Muscle of arm (tissue), 12 donors: Measurements from ENCODE around the gene FYCO1. TPM values are rescaled to one million over a fixed set of nuclear protein-coding genes. Genes with fewer than 3 reads are reported as not detected.
A peak's percentile ranks its signal among the peaks of the same experiment; 100 is the strongest.

Experiments used
- DNase-seq: peaks from one replicate; pipeline ENCODE4 v3.0.0-alpha.2; 2013
- polyA plus RNA-seq, 12 donors: library from polyadenylated mRNA; unstranded; fragments of 120-200 nt; gene quantifications; one replicate each; pipeline ENCODE4 v1.2.1, GENCODE V29; 2013; ENCODE audit not compliant: insufficient read length in 12 of 12

Gene FYCO1
- polyA plus RNA-seq, 12 donors: 20.9 to 44.6 (median 29.6) TPM; not detected in 1

GRCh38 chr3:45946307-45946706 lies 49.3 kb downstream of the FYCO1 start:
- no peak for DNase-seq

- DNase-seq: no peak
Observed at GRCh38 chr3:45944830-45945620, 50.6 kb downstream of the FYCO1 start.

- DNase-seq: no peak
Observed at GRCh38 chr3:45943207-45943846, 52.3 kb downstream of the FYCO1 start, which contains the start of gene CXCR6. TSS of gene CXCR6 (plus strand) at chr3:45943464. CDS start at chr3:45946482, 3,018 bp downstream.

GRCh38 chr3:45942051-45942825 lies 53.4 kb downstream of the FYCO1 start:
- no peak for DNase-seq

DNA sequence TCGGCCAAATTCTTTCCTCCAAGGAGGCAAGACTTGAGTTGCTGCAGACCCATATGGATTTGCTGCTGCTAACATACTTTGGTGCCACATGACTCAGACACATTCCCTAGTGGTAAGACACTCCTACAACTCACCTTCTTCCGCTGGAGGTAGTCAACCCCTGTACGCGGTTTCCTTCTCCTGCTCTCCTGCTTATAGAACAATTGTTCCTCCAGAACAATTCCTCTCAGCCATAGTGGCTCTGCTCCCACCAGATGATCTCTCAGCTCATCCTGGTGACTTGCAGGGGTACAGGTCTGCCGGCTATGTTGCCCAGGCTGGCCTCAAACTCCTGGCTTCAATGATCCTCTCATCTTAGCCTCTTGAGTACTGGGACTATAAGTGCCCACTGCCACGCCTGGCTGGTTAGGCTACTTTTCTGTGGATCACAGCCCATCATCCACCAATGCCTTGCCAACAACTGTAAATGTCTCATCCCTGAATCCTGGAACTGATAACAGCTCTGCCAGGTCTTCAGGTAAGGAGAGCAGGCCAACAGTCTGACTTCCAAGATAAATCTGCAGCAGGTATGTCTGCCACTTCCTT lies 54.8 kb downstream of the FYCO1 start:
- DNase-seq: no peak

- DNase-seq: no peak
Observed at GRCh38 chr3:45940004-45940780, 55.4 kb downstream of the FYCO1 start.

GRCh38 chr3:45939341-45939771 lies 56.3 kb downstream of the FYCO1 start:
- no peak for DNase-seq

DNA sequence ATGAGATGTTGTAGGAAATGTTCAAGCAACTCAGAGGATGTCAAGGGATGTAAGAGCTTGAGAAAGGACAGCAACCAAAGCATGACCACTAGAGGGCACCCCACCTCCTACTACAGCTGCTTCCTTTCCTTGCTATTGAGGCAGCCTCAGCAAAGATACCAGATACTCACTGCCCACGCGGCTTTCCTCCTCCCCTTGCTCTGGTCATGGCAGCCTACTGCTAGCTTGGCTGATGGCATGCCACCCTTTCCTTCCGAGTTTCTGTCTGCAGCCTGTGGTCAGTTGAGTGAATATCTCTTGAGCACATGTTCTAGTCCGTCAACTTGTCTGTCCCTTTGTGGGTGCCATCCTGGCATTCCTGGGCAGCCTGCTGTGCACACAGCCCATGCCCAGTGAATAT lies 56.8 kb downstream of the FYCO1 start:
- peak; percentile 91 for DNase-seq

DNA sequence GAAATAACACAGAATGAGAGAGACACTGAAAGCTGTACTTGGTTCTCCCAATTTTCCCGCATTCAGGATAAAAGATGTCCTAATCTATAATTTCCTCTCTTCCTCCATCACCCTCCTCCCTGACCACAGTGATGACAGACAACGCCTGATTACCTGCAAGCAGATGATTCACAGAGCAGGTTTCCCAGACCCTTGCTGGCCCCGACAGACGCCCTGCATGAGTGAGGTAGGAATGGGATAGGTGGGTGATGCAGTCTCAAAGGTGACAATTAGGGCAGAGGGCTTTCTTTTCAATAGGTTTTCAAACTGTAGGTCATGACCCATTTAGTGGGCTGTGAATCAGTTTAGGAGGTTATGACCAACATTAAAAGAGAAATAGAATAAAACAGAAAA lies 57.6 kb downstream of the FYCO1 start:
- no peak for DNase-seq

- DNase-seq: no peak
Observed at GRCh38 chr3:45937206-45938042, 58.2 kb downstream of the FYCO1 start.

DNA sequence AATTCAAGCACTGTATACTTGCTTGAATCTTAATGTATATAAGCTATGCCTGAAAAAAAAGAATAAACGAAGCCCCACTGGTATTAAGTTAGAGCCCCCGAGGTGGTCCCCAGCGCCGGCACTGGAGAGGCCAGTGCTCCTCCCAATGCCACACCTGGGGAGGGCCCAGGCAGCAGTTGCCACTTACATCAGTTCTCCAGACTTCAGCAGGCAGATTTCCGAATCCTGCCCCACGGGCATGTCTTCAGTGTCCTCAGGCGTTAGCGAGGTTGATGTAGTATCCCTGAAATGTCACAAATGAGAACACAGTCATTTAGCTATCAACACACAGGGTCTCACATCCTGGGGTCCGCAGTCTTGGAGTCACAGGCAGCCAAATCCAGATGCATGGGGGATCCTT lies 59.4 kb downstream of the FYCO1 start:
- no peak for DNase-seq

GRCh38 chr3:45933591-45933990 lies 62.0 kb downstream of the FYCO1 start:
- no peak for DNase-seq

DNA sequence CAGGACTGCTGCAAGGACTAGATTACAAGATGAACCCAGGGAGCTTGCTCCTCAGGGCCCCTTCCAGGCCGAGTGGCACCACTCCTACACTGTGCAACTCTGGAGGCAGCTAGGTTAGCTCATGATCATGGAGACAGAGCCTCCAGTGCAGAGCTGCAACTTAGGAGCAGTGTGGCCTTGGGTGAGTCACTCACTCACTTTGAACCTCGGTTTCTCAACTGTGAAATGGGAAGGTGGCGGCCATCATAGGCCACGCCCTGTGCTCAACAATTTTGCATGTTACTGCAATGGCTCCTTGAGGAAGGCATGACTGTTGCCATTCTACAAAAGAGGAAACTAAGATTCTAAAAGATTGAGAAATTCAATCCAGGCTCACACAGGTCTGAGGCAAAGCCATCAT lies 63.5 kb downstream of the FYCO1 start:
- DNase-seq: no peak

DNA sequence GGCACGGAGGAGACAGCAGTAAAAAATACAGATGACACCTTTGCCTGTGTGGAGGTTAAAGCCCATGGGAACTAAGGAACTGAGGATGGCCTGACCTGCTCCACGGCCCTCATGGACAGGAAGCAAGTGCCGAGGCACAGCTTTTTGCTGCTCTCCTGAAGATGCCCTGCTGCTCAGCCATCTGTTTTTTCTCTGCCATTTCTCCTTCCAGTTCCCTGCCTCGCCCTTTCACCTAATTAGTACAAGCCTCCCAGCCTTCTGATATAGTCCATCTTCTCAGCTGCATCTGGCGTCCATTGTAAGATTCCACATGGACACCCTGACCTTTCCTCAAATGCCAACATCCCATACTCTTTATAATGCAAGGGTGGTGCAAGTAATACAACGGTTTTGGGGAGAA lies 64.1 kb downstream of the FYCO1 start:
- no peak for DNase-seq

- DNase-seq: no peak
Observed at GRCh38 chr3:45929042-45929679, 66.5 kb downstream of the FYCO1 start.

DNA sequence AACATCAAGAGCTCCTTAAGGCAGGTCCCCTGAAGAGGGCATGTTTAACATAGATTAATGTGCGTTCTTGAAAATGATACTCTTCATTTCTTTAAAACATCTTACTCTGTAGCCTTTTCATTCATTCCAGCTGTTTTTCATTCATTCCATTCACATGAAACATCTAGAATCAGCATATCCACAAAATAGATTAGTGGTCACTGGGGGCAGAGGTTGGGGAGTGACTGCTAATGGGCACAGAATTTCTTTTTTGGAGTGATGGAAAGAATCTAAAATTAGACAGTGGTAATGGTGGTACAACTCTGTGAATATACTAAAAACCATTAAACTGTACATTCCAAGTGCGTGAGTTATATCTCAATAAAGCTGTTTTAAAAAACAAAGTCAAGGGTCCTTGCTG lies 67.7 kb downstream of the FYCO1 start:
- DNase-seq: no peak

DNA sequence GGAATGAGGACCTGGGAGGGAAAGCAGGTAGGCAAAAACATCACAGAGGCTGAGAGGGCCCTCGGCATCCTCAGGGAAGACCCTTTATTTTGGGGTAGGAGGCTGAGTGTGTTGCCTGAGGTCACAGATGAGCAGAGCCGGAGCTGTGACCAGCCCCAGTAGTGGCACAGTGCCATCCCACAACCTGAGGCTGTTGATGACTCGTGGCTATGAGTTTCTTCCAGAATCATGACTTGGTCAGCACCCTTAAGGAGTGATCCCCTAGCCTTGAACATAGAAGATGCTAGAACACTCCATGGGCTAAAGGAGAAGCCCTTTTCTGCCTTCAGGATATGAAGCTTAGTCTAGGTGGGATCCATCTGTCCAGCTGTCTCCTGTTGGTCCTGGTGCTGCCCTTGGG lies 71.9 kb downstream of the FYCO1 start:
- DNase-seq: no peak

- no peak for DNase-seq
Observed at GRCh38 chr3:45922950-45923590, 72.6 kb downstream of the FYCO1 start.

DNA sequence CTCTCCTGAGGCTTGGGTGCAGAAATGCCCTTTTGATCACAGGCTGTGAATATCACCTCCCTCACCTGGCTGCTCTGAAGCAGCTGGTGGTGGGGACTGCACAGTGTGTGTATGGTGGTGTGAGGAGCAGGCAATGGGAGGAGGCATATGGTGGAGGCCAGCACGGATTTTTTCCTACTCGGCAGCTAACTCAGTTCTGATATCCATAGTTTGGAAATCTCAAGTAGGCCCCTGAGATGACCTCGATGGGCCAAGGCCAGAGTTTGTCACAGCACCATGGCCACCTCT lies 73.6 kb downstream of the FYCO1 start:
- DNase-seq: no peak
